HepG2 (cell line): ENCODE results near the gene PGS1. TPM values are rescaled to one million over a fixed set of nuclear protein-coding genes. Genes with fewer than 3 reads are reported as not detected.

Source experiments
- ARID5B ChIP-seq: IDR thresholded peaks from 2 replicates; pipeline ENCODE4 v1.4.0; 2020; ENCODE audit warnings: mild to moderate bottlenecking, missing genetic modification reagents
- BCL6 ChIP-seq: IDR thresholded peaks from 2 replicates; pipeline ENCODE4 v1.6.1; 2016; ENCODE audit warnings: missing genetic modification reagents, missing compliant biosample characterization
- FOSL2 ChIP-seq: sonication (generic); formaldehyde crosslinking; IDR thresholded peaks from 2 replicates; pipeline ENCODE4 v1.4.0; 2020; ENCODE audit warnings: missing genetic modification reagents
- FOXO1 ChIP-seq: sonication (generic); formaldehyde crosslinking; IDR thresholded peaks from 2 replicates; pipeline ENCODE4 v1.4.0; 2020; ENCODE audit warnings: missing genetic modification reagents
- HDAC2 ChIP-seq: sonication (generic); formaldehyde crosslinking; IDR thresholded peaks from 2 replicates; pipeline ENCODE4 v1.4.0; 2020; ENCODE audit warnings: missing genetic modification reagents
- HNRNPH1 ChIP-seq: fragments of 200-400 bp; formaldehyde crosslinking; optimal IDR thresholded peaks from 2 replicates; pipeline ENCODE3; 2017; ENCODE audit warnings: mild to moderate bottlenecking, low read depth, low read length
- MAFF ChIP-seq: IDR thresholded peaks from 2 replicates; pipeline ENCODE4 v1.6.1; 2011; ENCODE audit warnings: low read depth, low read length, improper control_type of control experiment
- MAFG ChIP-seq: sonication (generic); formaldehyde crosslinking; IDR thresholded peaks from 2 replicates; pipeline ENCODE4 v1.5.1; 2020; ENCODE audit warnings: mild to moderate bottlenecking, missing genetic modification reagents
- MAX ChIP-seq: IDR thresholded peaks from 2 replicates; pipeline ENCODE4 v1.6.1; 2012; ENCODE audit warnings: inconsistent platforms
- REXO4 ChIP-seq: sonication (generic); formaldehyde crosslinking; IDR thresholded peaks from 2 replicates; pipeline ENCODE4 v1.8.0; 2022; ENCODE audit warnings: missing genetic modification reagents, mild to moderate bottlenecking, borderline replicate concordance
- RFXAP ChIP-seq: sonication (generic); formaldehyde crosslinking; IDR thresholded peaks from 2 replicates; pipeline ENCODE4 v1.4.0; 2020; ENCODE audit warnings: missing genetic modification reagents, borderline replicate concordance
- SNRNP70 ChIP-seq: fragments of 200-400 bp; formaldehyde crosslinking; IDR thresholded peaks from 2 replicates; pipeline ENCODE4 v1.6.1; 2017; ENCODE audit warnings: mild to moderate bottlenecking, low read depth, low read length, moderate library complexity
- SP140L ChIP-seq: sonication (generic); formaldehyde crosslinking; IDR thresholded peaks from 2 replicates; pipeline ENCODE4 v1.4.0; 2020; ENCODE audit warnings: missing genetic modification reagents, borderline replicate concordance
- ZBTB40 ChIP-seq, 2 experiments: fragments of 450-650 bp in 1 of 2; sonication (generic) in 1 of 2; formaldehyde crosslinking in 1 of 2; IDR thresholded peaks; 2 replicates each; pipeline versions ENCODE4 v1.6.1 to v1.8.0; 2016 to 2022; ENCODE audit warnings: antibody characterized with exemption in 1 of 2, mild to moderate bottlenecking in 1 of 2, missing genetic modification reagents in 1 of 2
- ZNF580 ChIP-seq: IDR thresholded peaks from 2 replicates; pipeline ENCODE4 v1.6.1; 2016; ENCODE audit warnings: low read depth, borderline replicate concordance
- ZNF672 ChIP-seq: sonication (generic); formaldehyde crosslinking; IDR thresholded peaks from 2 replicates; pipeline ENCODE4 v1.8.1; 2022; ENCODE audit warnings: missing genetic modification reagents
- polyA plus RNA-seq, 8 experiments: library from polyadenylated mRNA; depleted of rRNA in 3 of 8; stranded (reverse) in 7 of 8; unstranded in 1 of 8; fragments of >200 nt; fragmentation: Illumina TruSeq in 4 of 8; extraction: Trizol in 4 of 8; gene quantifications; 2 replicates each; pipeline versions ENCODE4 v1.2.1 to v1.2.3, GENCODE V29; 2011 to 2016; ENCODE audit warnings: low read depth in 4 of 8, missing spikeins in 1 of 8, mixed read lengths in 1 of 8; ENCODE audit not compliant: insufficient read depth in 1 of 8
- total RNA-seq, 5 experiments: library from RNA; depleted of rRNA; stranded (reverse); fragments of >200 nt; fragmentation: Illumina TruSeq; extraction: Trizol; gene quantifications; 2 replicates each; pipeline ENCODE4 v1.2.3, GENCODE V29; 2016; ENCODE audit warnings: low read depth in 1 of 5

PGS1 gene
- total and polyA plus RNA-seq, 2 of the 13 experiments (the other 11 are each of a cell fraction or from before 2014, with no cell fraction given): 25.9 to 31.5 TPM

GRCh38 chr17:78375401-78376151, 2.9 kb upstream of the PGS1 start (continued):
- TF ChIP-seq ZNF580 (peak; percentile 45; the same call in 1 of the 2 replicates), RFXAP (CRISPR knock-in tag) (no peak), SNRNP70 (no peak), MAX (peak; percentile 70; the same call in 1 of the 2 replicates), SP140L (no peak), HDAC2 (CRISPR knock-in tag) (no peak), FOXO1 (CRISPR knock-in tag) (0 out of 2 replicates have a peak, but pooled peaks have one; percentile 38), ZNF672 (no peak), BCL6 (CRISPR knock-in tag) (peak; percentile 59), ARID5B (peak; percentile 54), MAFF (peak; percentile 89), FOSL2 (CRISPR knock-in tag) (peak; percentile 93), HNRNPH1 (no peak), MAFG (CRISPR knock-in tag) (0 out of 2 replicates have a peak, but pooled peaks have one; percentile 38), ZBTB40 (IDR thresholded peaks at IDR 0.05) (no peak), ZBTB40 (CRISPR knock-in tag; IDR thresholded peaks at IDR 0.05) (peak; percentile 92), REXO4 (CRISPR knock-in tag) (no peak)
